K562 (cell line): Measurements from ENCODE around the gene ERP27. TPM values are rescaled to one million over a fixed set of nuclear protein-coding genes. Genes with fewer than 3 reads are reported as not detected.

ENCODE experiments used
- AFF4 ChIP-seq: sonication (generic); formaldehyde crosslinking; IDR thresholded peaks from 2 replicates; pipeline ENCODE4 v1.8.0; 2023; ENCODE audit warnings: mild to moderate bottlenecking, missing genetic modification reagents
- E2F3 ChIP-seq: fragments of 250-450 bp; sonication (Bioruptor Pico); IDR thresholded peaks from 2 replicates; pipeline ENCODE4 v1.4.0; 2020; ENCODE audit warnings: mild to moderate bottlenecking
- ELF2 ChIP-seq: fragments of 250-450 bp; sonication (Bioruptor Pico); IDR thresholded peaks from 2 replicates; pipeline ENCODE4 v1.5.0; 2021; ENCODE audit warnings: mild to moderate bottlenecking
- MNT ChIP-seq, 2 experiments: fragments of 450-650 bp; conservative IDR thresholded peaks; 2 replicates each; pipeline ENCODE4 v1.6.1; 2017; ENCODE audit warnings: mild to moderate bottlenecking in 2 of 2, moderate library complexity in 2 of 2
- NFRKB ChIP-seq: fragments of 450-650 bp; IDR thresholded peaks from 2 replicates; pipeline ENCODE4 v1.6.1; 2016; ENCODE audit warnings: low read depth
- PCBP1 ChIP-seq: fragments of 200-400 bp; formaldehyde crosslinking; IDR thresholded peaks from 2 replicates; pipeline ENCODE4 v1.6.1; 2018; ENCODE audit warnings: mild to moderate bottlenecking, low read depth, low read length; ENCODE audit not compliant: poor library complexity, severe bottlenecking
- SMAD2 ChIP-seq: fragments of 150-350 bp; IDR thresholded peaks from 2 replicates; pipeline ENCODE4 v1.6.1; 2014; ENCODE audit warnings: low read depth, mild to moderate bottlenecking, low read length
- STAT5B ChIP-seq: fragments of 250-450 bp; sonication (Bioruptor Pico); IDR thresholded peaks from 2 replicates; pipeline ENCODE4 v1.8.0; 2021; ENCODE audit warnings: mild to moderate bottlenecking, inconsistent platforms
- ZBTB49 ChIP-seq: sonication (generic); formaldehyde crosslinking; IDR thresholded peaks from 2 replicates; pipeline ENCODE4 v1.8.0; 2022; ENCODE audit warnings: missing genetic modification reagents, mild to moderate bottlenecking, borderline replicate concordance
- polyA plus RNA-seq, 8 experiments: library from polyadenylated mRNA; depleted of rRNA in 4 of 8; stranded (reverse) in 5 of 8; unstranded in 3 of 8; fragments of >200 nt; fragmentation: Nextera tagmentation in 2 of 8; fragmentation: Illumina TruSeq in 1 of 8; extraction: Ambion mirVana in 2 of 8; extraction: Trizol in 1 of 8; gene quantifications; 2 replicates each; pipeline versions ENCODE4 v1.2.1 to v1.2.3, GENCODE V29; 2011 to 2014; ENCODE audit warnings: inconsistent platforms in 1 of 8, missing spikeins in 1 of 8
- total RNA-seq, 7 experiments: library from RNA; depleted of rRNA in 6 of 7; stranded (reverse); fragments of >200 nt in 6 of 7; fragmentation: Illumina TruSeq in 2 of 7; extraction: Trizol in 2 of 7; gene quantifications; 2 replicates each; pipeline versions ENCODE4 v1.2.1 to v1.2.3, GENCODE V29; 2011 to 2021; ENCODE audit warnings: low replicate concordance in 1 of 7

ERP27 gene
- total and polyA plus RNA-seq, 9 of the 15 experiments (the other 6 are each of a cell fraction or from before 2014, with no cell fraction given), result 0.07 to 0.27 (median 0.11) TPM; not detected in 6

GRCh38 chr12:14931791-14932560 is 6.4 kb downstream of the ERP27 start (continued):
- TF ChIP-seq MNT (conservative IDR thresholded peaks at IDR 0.05) (no peak), ELF2 (no peak), STAT5B (CRISPR knock-in tag) (no peak), NFRKB (no peak), ZBTB49 (no peak), E2F3 (CRISPR knock-in tag) (no peak), PCBP1 (no peak), AFF4 (CRISPR knock-in tag) (no peak), SMAD2 (no peak)
